GM19463 (cell line): ENCODE measurements around the gene WDR18.
A peak's percentile ranks its signal among the peaks of the same experiment; 100 is the strongest.
"Not testable (repeated sequence)": the region's sequence is repeated elsewhere in the genome, so short reads cannot be mapped to it uniquely, and the experiment has no call there.

Source experiments
- ATAC-seq: cut with Tn5 transposase; IDR thresholded peaks from one replicate; pipeline ENCODE4 v1.9.1; 2021; ENCODE audit warnings: mild to moderate bottlenecking, moderate library complexity; ENCODE audit not compliant: unreplicated experiment

WDR18 gene

DNA sequence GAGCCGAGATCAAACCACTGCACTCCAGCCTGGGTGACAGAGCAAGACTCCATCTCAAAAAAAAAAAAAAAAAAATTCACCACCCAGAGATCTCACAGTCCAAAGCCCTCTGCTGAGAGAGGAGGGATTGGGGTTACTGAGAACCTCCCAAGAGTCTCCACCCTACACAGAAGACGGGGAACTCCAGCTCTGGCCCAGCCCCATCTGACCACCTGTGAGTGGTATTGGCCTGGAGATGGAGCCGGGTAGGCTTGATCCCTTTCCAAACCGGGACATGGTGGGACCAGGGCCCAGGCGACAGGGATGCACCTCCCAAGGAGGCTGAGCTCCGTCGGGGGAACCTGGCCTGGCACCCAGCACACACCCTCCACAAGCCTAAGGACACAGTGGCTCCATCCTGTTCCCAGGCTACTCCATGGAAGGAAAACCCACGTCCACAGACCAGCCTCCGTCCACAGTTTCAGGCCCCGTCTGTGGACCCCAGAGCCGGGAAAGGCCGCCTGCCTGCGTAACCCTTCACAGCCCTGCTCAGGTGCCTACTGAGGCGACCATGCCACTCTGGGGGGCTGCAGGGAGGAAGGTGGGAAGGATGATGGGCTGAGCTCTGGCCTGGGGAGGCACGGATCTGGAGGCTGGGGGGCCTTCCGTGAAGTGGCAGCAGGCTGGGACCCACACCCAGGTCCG lies 34.9 kb downstream of the WDR18 start:
- ATAC-seq: no peak

DNA sequence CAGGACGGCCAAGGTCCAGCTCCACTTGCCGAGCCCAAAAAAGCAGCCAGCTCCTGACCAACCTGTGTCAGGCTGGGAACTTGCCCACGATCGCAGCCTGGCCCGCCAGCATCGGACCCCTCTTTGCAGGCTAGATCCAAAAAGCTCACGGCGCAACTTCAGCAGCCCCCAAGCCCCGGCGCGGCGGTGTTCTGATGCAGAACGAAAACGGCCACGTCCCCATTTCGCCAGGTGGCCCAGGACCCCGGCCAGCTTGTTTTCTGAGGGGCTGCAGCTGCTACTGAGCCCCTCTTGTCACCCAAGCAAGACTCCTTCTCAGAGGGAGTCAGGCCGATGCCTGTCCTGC lies 35.4 kb downstream of the WDR18 start:
- ATAC-seq: no peak

- ATAC-seq: no peak
Measured at GRCh38 chr19:1019980-1020867, 36.1 kb downstream of the WDR18 start.

DNA sequence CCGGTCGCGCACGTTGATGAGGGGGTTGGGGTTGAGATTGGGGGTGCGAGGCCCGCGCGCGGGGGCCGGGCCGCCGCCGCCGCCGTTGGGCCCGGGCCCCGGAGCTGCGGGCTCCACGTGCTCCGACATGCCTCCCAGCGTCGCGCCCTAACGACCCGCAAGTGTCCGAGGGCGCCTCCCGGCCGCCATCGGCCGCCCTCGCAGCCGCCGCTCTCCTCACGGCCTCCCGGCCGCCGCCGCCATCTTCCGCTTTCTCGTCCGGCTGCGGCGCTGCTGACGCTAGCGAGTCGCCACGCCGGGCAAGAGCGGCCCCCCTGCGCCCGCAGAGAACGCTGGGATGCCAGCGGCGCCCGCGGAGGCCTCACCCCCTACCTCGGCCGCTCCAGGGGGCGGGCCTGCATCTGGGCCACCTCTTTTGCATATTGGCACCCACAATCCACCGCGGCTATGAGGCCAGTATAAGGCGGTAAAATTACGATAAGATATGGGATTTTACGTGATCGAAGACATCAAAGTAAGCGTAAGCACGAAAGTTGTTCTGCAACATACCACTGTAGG lies 36.8 kb downstream of the WDR18 start, which contains the start of gene TMEM259:
Gene TMEM259, minus strand, starts transcription at position 256 of the 558 bp plus-strand sequence. Its CDS starts 127 bp downstream, at position 129.
- ATAC-seq: peak; percentile 90

DNA sequence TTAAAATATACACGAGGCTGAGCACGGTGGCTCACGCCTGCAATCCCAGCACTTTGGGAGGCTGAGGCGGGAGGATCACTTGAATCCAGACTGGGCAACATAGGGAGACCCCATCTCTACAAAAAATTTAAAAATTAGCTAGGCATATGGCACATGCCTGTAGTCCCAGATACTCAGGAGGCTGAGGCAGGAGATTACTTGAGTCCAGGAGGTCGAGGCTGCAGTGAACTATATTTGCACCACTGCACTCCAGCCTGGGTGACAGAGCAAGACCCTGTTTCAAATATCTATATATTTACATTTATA lies 39.7 kb downstream of the WDR18 start:
- ATAC-seq: not testable (repeated sequence)

DNA sequence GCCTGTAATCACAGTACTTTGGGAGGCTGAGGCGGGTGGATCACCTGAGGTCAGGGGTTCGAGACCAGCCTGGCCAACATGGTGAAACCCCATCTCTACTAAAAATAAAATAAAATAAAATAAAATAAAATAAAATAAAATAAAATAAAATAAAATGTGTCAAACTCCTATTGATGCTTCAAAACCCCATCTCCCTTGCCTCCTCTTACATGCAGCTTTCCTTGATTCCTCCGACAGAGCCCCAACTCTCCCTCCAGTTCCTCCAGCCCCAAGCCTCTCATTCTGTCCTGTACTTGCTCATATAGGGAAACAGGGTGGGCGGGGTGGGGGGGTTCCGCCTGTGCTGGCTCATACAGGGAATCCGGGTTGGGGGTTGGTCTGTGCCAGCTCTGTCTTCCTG lies 40.9 kb downstream of the WDR18 start:
- not testable (repeated sequence) for ATAC-seq

DNA sequence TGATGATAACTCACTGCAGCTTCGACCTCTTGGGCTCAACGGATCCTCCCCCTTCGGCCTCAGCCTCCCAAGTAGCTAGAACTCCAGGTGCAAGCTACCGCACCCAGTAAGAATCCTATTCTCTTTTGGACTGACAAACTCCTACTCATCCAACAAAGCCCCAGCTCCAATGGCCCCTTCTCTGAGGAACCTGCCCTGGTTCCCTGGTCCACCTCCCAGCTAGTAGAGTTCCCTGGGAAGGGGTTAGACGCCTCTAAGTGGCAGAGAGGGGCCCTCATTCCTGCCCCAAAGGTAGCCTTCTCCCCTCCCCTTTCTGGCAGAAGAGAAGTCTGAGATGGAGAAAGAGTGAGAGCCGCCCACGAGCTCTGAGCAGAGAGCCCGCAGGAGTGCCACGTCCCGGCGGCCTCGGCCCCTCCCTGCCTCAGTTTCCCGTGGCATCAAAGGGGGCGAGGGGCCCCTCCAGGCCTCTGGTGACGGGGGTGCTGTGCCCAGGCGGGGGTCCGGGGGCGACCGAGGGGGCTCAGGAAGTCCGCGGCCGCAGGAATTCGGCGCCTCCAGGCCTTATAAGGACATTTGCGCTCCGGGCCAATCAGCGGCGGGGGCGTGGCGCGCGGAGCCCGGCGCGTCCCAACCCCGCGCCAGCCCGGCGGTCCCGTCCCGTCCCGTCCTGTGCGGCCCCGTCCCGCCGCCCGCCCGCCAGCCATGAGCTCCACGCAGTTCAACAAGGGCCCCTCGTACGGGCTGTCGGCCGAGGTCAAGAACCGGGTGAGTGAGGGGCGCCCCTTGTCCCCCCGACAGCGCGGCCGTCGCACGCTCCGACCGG lies 42.0 kb downstream of the WDR18 start, which contains the start of gene CNN2:
Gene CNN2, plus strand, starts transcription at position 649 of the 823 bp plus-strand sequence. Its CDS starts 54 bp downstream, at position 703.
- peak; percentile 54 for ATAC-seq

DNA sequence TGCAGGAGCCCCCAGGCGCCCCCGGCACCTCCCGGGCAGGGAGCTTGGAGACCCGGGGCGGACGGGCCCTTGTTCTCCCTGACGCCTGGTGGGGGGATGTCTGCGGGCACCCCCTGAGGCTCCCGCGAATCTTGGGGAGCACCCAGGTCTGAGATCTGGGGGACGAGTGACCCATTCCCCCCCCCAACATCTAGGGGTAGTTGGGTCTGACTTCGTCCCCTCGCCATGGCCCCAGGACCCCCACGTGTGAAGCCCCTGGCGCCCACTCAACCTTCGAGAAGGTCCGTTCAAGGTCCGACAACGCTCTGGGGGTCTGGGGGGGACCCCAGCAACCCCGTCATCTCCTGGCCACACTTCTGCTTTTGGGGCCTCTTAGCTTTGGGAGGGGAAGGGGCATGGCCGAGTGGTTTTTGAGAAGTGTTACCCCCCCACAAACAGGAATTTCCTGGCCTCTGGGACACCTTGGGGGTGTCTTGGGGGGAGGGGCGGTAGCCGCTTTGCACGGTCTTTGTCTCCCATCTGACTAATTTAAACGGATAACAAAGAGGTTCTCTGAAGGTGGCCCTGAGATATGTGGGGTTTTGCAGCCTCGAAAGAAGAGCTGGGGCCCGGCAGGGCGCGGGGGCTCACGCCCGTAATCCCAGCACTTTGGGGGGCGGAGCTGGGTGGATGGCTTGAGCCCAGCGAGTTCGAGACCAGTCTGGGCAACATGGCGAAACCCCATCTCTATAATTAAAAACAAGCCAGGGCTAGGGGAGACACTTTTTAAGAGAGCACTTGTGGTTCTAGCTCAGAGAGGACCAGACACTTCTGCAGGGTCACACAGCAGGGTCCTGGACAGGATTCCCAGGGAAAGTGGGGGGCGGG lies 42.9 kb downstream of the WDR18 start:
- ATAC-seq: no peak

DNA sequence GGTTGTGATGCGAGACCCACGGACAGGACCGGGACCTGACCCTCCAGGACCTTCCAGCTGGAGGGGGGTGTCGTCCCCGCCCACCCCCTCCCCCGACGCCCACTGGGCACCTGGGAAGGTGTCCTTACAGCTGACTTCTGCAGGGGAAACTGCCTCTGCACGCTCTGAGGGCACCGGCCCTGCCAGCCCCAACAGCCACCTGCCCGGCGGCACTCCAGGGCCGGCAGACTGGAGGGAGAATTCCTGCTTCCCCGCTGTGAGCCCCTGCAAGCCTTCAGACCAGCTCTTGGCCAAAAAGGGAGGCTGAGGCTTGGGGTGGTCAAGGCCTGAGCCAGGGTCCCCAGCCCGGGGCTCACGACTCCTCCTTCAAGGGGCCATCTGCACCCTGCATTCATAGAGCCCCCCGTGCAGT lies 43.5 kb downstream of the WDR18 start:
- ATAC-seq: no peak

DNA sequence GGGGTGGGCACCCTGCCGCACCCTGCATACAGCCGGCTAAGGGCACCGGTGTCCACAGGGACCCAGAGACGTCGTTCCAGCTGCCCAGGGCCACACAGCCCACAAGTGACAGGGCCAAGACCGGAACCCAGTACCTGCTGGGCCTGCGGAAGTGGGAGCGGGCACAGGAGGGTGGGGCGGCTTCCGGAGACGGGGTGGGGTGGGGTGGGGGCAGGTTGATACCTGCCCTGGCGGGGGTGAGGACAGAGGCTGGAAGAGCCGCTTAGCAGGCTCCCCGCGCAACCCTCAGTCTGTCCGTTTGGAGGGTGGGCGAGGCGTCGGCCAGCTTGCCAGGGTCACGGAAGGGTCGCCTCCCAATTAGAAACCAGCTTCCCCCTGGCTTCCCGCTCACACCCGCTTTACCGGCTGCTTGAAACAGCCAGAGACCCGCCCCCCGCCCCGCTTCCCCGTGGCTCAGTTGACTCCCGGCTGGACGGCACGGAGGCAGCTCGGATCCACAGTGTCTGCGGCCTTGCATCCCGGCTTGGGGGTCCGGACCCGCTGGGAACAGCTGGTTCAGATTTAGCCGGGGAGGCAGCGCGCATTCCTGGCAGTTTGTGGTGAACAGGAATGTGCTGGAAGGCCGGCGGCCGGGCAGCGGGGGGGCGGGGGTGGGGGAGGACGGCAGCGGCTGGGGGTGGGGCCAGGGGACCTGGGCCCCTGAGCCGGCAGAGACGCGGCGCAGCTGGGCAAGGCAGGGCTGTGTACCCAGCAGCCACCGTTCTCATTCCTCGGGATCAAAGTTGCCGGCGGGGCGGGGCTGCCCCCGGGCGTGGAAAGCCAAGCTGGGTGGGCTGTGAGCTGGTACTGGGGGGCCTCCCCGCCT lies 44.1 kb downstream of the WDR18 start:
- no peak for ATAC-seq

- no peak for ATAC-seq
Measured at GRCh38 chr19:1032264-1032867, 48.2 kb downstream of the WDR18 start.

GRCh38 chr19:1035998-1036621 lies 52.0 kb downstream of the WDR18 start:
- ATAC-seq: no peak

DNA sequence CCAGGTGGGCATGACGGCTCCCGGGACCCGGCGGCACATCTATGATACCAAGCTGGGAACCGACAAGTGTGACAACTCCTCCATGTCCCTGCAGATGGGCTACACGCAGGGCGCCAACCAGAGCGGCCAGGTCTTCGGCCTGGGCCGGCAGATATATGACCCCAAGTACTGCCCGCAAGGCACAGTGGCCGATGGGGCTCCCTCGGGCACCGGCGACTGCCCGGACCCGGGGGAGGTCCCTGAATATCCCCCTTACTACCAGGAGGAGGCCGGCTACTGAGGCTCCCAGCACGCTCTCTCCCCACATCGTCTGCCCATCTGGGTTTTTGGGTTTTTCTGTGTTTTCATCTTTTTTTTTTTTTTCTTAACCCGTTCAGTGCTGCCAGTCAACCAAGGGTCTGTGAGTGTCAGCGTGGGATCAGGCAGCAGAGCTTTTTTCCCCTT lies 53.5 kb downstream of the WDR18 start:
- no peak for ATAC-seq

DNA sequence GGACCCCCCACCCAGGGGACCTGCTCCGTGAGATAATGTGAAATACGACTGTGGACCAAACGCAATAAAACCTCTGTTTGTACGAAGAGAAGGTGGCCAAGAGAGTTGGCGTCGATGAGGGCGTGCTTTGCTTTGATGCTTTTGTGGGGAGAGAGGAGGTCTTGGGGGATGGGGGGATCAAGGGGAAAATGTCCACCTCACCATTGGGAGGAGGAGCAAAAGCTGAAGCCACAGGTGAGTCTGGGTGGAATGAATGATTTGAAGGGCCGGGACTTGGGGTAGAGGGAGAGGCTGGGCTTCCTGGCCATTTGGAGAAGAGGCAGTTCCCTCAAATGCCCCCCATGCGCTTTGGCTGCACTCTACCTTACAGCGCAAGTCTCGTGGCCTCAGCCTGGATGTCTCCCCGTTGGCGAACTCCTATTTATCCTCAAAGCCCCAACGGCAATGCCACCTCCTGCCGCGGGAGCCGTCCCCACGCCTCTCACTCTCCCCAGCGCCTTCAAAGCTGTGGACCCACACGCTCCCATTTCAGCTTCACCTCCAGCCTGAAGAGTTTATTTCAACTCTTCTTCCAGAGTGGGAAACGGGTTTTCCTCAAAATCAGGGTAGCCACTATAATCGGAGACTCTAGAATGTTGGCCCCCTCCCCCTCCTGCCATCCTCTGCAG lies 55.0 kb downstream of the WDR18 start:
- ATAC-seq: no peak

DNA sequence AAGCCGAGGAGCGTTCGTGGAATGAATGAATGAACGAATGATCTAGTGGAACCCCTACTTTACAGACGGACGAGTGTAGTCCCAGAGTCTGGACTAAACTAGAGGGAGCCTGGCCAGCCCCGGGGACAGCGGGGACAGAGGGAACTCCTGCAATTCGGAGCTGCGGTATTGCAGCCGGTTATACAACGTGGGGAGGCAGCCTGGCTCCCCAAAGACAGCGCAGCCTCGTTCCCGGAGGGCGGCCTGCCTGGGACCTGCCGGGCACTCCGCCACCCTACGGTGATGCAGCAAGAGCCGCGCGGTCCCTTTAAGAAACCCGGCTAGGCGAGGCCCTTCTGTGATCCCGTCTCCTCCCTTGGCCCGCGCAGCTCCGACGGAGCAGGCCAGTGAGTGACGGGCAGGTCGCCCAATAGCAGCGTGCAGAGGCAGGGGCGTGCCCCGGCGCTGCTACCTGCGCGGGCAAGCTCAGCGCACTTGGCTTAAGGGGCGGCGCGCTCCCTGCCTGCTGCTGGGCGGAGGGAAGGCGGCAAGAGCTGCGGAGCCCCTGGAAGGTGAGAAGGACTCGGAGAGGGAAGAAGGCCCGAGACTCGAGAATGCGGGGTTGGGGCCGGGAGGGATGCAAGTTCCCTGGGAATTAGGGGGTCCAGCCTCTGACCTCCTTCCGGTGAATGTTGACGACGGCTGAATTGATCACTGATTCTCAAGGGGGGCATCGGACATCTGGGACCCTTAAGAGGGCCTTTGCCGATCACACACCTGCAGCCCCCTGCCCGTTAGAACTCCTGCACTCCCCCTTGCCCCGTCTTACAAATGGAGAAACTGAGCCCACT lies 55.7 kb downstream of the WDR18 start, which contains the start of gene ABCA7:
Gene ABCA7, plus strand, starts transcription at position 462 of the 830 bp plus-strand sequence. CDS start 1,255 bp downstream, outside the sequence.
- ATAC-seq: peak; percentile 77

- peak; percentile 38 for ATAC-seq
Measured at GRCh38 chr19:1040476-1041271, 56.5 kb downstream of the WDR18 start.
